Measurements from ENCODE around the gene LARGE1.

DNA sequence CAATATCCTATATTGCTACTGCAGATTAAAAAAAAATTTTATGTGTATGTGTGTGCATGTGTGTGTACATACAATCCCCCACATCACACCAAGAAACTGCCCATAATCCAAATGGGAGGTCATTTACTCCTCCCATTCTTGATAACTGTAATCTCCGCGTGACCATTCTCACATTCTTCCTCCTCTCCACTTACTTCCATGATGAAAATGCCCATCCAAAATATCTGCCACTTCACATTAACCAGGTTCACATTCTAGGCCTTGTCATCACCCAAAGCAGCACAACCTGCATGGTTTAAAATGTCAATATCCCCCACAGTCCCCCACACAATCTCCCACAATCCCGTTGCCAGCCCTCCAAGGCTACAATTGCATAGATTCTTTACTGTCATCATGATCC lies 149.6 kb downstream of the LARGE1 start:
- TF ChIP-seq, protein P1, sequence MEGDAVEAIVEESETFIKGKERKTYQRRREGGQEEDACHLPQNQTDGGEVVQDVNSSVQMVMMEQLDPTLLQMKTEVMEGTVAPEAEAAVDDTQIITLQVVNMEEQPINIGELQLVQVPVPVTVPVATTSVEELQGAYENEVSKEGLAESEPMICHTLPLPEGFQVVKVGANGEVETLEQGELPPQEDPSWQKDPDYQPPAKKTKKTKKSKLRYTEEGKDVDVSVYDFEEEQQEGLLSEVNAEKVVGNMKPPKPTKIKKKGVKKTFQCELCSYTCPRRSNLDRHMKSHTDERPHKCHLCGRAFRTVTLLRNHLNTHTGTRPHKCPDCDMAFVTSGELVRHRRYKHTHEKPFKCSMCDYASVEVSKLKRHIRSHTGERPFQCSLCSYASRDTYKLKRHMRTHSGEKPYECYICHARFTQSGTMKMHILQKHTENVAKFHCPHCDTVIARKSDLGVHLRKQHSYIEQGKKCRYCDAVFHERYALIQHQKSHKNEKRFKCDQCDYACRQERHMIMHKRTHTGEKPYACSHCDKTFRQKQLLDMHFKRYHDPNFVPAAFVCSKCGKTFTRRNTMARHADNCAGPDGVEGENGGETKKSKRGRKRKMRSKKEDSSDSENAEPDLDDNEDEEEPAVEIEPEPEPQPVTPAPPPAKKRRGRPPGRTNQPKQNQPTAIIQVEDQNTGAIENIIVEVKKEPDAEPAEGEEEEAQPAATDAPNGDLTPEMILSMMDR (IDR thresholded peaks at IDR 0.05; ENCODE audit: low read depth, low read length) = no peak
- no peak for TF ChIP-seq POLR2A (IDR thresholded peaks at IDR 0.05; ENCODE audit: extremely low read depth, insufficient read length)

Data from NB4 (cell line).